K562 (cell line): ENCODE measurements around the gene OR2V2. TPM values are rescaled to one million over a fixed set of nuclear protein-coding genes. Genes with fewer than 3 reads are reported as not detected.

Source experiments
- BRF1 ChIP-seq: IDR thresholded peaks from 3 replicates; pipeline ENCODE4 v1.6.1; 2011; ENCODE audit warnings: borderline replicate concordance, mild to moderate bottlenecking; ENCODE audit not compliant: insufficient read length; ENCODE audit errors: extremely low read depth
- CREM ChIP-seq: IDR thresholded peaks from 2 replicates; pipeline ENCODE4 v1.6.1; 2014; ENCODE audit warnings: antibody characterized with exemption, low read depth
- FOS ChIP-seq: IDR thresholded peaks from 3 replicates; pipeline ENCODE4 v1.6.1; 2011; ENCODE audit not compliant: insufficient read length; ENCODE audit errors: extremely low read depth
- HDAC3 ChIP-seq: fragments of 450-650 bp; IDR thresholded peaks from 2 replicates; pipeline ENCODE4 v1.6.1; 2018; ENCODE audit warnings: borderline replicate concordance, mild to moderate bottlenecking, moderate library complexity; ENCODE audit not compliant: partially characterized antibody
- HNRNPH1 ChIP-seq: fragments of 200-400 bp; formaldehyde crosslinking; optimal IDR thresholded peaks from 2 replicates; pipeline ENCODE3; 2017; ENCODE audit warnings: low read depth, mild to moderate bottlenecking, low read length, moderate library complexity
- MAFK ChIP-seq: IDR thresholded peaks from 2 replicates; pipeline ENCODE4 v1.6.1; 2011; ENCODE audit warnings: low read length, improper control_type of control experiment
- NFRKB ChIP-seq: fragments of 450-650 bp; IDR thresholded peaks from 2 replicates; pipeline ENCODE4 v1.6.1; 2016; ENCODE audit warnings: low read depth
- NR2C1 ChIP-seq, 2 experiments: fragments of 450-650 bp; IDR thresholded peaks; 2 replicates each; pipeline ENCODE4 v1.6.1; 2017; ENCODE audit warnings: mild to moderate bottlenecking in 2 of 2, antibody characterized with exemption in 1 of 2, inconsistent platforms in 1 of 2, missing compliant biosample characterization in 1 of 2, missing genetic modification characterization in 1 of 2
- SREBF2 ChIP-seq: sonication (generic); formaldehyde crosslinking; IDR thresholded peaks from 2 replicates; pipeline ENCODE4 v1.4.0; 2020; ENCODE audit warnings: mild to moderate bottlenecking, missing genetic modification reagents
- TAF1 ChIP-seq: IDR thresholded peaks from 2 replicates; pipeline ENCODE4 v1.6.1; 2011; ENCODE audit warnings: mild to moderate bottlenecking, low read length, moderate library complexity; ENCODE audit not compliant: insufficient read depth, control insufficient read depth, severe bottlenecking; ENCODE audit errors: extremely low read depth
- ZNF146 ChIP-seq: IDR thresholded peaks from one replicate; pipeline ENCODE4 v1.6.1; 2018; ENCODE audit warnings: missing compliant biosample characterization; ENCODE audit not compliant: unreplicated experiment
- polyA plus RNA-seq, 8 experiments: library from polyadenylated mRNA; depleted of rRNA in 4 of 8; stranded (reverse) in 5 of 8; unstranded in 3 of 8; fragments of >200 nt; fragmentation: Nextera tagmentation in 2 of 8; fragmentation: Illumina TruSeq in 1 of 8; extraction: Ambion mirVana in 2 of 8; extraction: Trizol in 1 of 8; gene quantifications; 2 replicates each; pipeline versions ENCODE4 v1.2.1 to v1.2.3, GENCODE V29; 2011 to 2014; ENCODE audit warnings: inconsistent platforms in 1 of 8, missing spikeins in 1 of 8
- total RNA-seq, 7 experiments: library from RNA; depleted of rRNA in 6 of 7; stranded (reverse); fragments of >200 nt in 6 of 7; fragmentation: Illumina TruSeq in 2 of 7; extraction: Trizol in 2 of 7; gene quantifications; 2 replicates each; pipeline versions ENCODE4 v1.2.1 to v1.2.3, GENCODE V29; 2011 to 2021; ENCODE audit warnings: low replicate concordance in 1 of 7
- TF ChIP-seq, protein P1 (sequence below): fragments of 250-450 bp; sonication (Bioruptor Pico); IDR thresholded peaks from 2 replicates; pipeline ENCODE4 v1.4.0; 2020

The OR2V2 gene
- total and polyA plus RNA-seq, 9 of the 15 experiments (the other 6 are each of a cell fraction or from before 2014, with no cell fraction given), result 0.01 TPM; not detected in 8

DNA sequence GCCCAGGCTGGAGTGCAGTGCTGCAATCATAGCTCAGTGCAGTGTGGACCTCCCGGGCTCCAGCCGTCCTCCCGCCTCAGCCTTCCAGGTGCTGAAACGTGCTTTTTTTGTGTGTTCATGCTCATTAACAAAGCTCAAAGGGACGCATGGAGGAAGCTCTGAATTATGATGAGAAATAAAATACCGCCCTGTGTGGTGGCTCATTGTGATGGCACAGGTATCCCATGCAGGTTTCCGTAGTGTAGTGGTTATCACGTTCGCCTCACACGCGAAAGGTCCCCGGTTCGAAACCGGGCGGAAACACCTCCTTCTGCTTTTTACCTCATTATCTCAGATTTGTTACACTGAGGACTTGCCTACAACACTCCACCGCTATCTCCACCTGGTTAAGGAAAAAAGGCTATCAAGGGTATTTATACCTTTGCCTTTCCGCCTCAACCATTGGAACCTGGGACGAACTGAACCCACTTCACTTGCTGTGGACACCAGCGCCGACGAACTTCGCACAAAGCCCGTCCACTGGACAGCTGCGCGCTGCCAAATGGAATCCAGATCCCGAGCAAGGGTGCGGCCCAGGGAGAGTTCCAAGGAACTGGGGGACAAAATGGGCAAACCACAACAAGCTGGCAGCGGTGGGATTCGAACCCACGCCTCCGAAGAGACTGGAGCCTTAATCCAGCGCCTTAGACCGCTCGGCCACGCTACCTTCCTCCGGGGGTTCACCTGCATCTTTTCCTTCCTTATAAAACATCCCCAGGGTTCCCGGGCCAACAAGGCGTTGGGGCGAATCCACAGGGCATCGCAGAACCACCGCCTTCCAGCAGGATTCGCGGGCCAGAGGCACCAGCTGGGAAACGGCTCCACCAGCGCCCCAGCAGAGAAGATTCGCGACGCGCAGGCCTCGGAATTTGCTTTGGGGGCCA lies 26.3 kb downstream of the OR2V2 start (continued):
- TF ChIP-seq BRF1, result no peak
- TF ChIP-seq CREM, result peak; percentile 67; the same call in 1 of the 2 replicates
- TF ChIP-seq HDAC3, result peak; percentile 44
- no peak for TF ChIP-seq ZNF146 (CRISPR knock-in tag)
- TF ChIP-seq MAFK, result no peak
- TF ChIP-seq, protein P1, sequence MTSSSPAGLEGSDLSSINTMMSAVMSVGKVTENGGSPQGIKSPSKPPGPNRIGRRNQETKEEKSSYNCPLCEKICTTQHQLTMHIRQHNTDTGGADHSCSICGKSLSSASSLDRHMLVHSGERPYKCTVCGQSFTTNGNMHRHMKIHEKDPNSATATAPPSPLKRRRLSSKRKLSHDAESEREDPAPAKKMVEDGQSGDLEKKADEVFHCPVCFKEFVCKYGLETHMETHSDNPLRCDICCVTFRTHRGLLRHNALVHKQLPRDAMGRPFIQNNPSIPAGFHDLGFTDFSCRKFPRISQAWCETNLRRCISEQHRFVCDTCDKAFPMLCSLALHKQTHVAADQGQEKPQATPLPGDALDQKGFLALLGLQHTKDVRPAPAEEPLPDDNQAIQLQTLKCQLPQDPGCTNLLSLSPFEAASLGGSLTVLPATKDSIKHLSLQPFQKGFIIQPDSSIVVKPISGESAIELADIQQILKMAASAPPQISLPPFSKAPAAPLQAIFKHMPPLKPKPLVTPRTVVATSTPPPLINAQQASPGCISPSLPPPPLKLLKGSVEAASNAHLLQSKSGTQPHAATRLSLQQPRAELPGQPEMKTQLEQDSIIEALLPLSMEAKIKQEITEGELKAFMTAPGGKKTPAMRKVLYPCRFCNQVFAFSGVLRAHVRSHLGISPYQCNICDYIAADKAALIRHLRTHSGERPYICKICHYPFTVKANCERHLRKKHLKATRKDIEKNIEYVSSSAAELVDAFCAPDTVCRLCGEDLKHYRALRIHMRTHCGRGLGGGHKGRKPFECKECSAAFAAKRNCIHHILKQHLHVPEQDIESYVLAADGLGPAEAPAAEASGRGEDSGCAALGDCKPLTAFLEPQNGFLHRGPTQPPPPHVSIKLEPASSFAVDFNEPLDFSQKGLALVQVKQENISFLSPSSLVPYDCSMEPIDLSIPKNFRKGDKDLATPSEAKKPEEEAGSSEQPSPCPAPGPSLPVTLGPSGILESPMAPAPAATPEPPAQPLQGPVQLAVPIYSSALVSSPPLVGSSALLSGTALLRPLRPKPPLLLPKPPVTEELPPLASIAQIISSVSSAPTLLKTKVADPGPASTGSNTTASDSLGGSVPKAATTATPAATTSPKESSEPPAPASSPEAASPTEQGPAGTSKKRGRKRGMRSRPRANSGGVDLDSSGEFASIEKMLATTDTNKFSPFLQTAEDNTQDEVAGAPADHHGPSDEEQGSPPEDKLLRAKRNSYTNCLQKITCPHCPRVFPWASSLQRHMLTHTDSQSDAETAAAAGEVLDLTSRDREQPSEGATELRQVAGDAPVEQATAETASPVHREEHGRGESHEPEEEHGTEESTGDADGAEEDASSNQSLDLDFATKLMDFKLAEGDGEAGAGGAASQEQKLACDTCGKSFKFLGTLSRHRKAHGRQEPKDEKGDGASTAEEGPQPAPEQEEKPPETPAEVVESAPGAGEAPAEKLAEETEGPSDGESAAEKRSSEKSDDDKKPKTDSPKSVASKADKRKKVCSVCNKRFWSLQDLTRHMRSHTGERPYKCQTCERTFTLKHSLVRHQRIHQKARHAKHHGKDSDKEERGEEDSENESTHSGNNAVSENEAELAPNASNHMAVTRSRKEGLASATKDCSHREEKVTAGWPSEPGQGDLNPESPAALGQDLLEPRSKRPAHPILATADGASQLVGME, result no peak
- no peak for TF ChIP-seq NR2C1 (IDR thresholded peaks at IDR 0.05)
- no peak for TF ChIP-seq NR2C1 (tag; IDR thresholded peaks at IDR 0.05)
- TF ChIP-seq SREBF2 (CRISPR knock-in tag), result no peak
- peak; percentile 5 for TF ChIP-seq TAF1
- no peak for TF ChIP-seq FOS
- no peak for TF ChIP-seq NFRKB
- no peak for TF ChIP-seq HNRNPH1
